Stimulated activated CD8-positive, alpha-beta memory T cell treated with anti-CD3 and anti-CD28 coated beads, Interleukin-7, amount 100 ng/mL, for 1 hour (primary cell): Measurements from ENCODE around the gene C8B.

Experiments used
- DNase-seq, 2 donors: peaks; one replicate each; pipeline ENCODE4 v3.0.0-alpha.2; 2020; ENCODE audit warnings: low read depth in 2 of 2

The C8B gene

DNA sequence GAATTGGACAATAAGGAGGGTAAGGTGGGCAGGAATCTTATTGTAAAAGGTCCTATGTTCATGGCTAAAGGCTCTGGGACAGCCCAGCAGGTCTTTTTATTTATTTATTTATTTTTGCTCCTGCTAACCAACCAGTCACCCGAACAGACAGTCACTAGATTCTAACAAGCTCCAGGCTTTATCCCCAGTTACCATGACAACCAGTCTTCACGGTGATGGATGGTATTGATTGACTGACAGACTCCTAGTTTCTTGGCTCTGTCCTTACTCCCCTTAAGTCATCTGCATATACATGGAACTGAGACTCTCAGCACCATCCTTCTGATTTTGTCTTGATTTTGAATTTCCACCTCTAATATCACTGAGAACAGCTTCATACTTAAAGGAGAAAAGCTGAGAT lies 66.9 kb downstream of the C8B start:
- no peak for DNase-seq

DNA sequence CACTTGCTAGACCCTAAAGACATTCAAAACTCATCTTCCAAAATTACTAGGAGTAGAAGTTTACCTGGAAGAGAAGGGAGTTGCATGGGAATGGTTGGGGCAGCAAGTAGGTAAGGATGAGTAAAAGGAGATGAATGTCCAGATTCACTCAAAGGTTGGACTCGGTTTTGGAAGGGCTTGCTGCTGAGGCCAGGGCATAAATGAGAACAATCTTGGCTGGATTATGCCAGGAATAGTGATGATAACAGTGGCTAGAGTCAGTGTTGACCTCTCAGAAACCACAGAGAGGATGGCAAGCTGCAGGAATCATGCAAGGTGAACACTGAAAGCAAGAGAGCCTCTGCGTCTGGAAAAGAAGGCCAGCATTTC lies 67.8 kb downstream of the C8B start:
- DNase-seq = no peak

DNA sequence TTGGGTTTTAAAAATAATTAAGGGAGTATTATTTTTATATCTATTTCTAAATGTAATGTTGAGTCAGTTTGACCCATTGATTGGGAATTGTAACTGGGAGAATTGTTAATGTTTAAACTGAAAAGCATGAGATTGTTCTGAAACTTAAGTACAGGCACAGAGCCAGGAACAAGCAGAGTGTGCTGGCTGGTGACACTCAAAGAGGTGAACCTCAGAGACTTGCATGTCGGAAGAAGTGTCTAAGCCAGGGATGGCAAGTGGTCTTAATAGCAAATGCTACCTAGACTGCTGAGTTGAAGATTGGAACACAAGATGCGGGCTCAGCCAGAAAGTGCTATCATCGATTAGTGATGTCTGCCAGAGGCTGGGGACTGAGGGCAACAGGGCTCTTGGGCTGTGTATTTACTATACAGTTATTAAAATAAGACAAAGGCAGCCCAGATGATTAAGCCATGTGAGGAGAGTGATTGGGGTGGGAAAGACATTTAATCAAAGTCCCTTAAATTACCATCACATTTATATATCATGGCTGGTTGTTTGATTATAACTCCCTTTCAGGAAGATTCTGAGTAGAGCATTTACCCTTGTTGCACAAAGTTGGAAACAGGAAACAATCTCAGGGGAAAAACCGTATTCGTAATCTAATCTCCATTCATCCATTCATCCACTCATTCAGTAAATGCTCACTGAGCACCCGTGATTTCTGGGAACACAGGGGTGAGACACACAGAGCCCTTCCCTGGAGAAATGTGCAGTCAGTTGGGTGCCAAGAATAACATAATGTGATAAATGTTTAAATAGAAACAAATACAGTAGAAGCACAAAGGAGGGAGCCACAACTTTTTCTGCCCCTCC lies 68.4 kb downstream of the C8B start:
- no peak for DNase-seq

DNA sequence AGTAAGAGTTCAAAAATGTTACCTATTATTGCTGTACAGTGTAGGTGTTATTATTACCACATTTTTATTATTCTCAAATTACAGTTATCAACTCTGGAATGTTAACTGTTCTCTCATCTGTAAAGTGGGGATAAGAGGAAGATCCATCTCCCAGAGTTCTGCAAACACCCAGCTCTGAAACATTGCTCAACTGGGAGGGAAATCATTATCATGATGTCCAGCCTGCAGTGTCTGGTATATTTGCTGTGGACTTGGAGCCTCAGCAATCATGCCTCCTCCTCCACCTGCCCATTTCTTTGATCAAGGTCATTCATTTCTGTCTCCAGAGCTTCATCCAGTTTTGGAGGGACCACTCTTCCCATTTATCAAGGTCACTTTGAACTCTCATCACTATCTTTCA lies 71.8 kb downstream of the C8B start:
- DNase-seq = no peak

DNA sequence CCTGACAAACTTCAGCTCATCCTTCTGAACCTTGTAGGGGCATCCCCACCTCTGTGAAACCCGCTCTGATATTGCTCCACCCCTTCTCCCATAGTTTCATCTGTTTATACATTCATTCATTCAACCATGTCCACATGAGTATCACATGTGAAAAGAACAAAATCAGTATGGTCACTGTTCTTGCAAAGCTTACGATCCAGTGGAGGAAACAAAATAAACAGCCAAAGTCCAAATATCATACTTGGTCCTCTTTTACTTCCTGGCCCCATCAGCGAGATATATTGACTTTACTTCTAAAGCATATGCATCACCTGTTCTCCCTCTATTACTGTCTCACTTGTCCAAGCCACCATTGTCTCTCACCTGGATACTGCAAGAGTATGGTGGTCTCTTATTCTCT lies 75.6 kb downstream of the C8B start:
- no peak for DNase-seq

DNA sequence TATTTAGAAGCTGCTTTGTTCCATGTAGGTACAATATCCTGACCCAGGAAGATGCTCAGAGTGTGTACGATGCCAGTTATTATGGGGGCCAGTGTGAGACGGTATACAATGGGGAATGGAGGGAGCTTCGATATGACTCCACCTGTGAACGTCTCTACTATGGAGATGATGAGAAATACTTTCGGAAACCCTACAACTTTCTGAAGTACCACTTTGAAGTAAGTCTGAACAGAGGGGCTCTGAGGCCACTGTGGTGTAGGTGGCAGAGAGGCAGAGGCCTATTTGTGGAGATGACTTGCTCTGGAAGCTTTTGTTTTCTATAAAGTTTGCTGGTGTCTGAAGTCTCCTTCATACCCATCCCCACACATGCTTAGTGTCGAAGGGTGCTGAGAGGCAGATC lies 84.4 kb downstream of the C8B start:
- DNase-seq = no peak

DNA sequence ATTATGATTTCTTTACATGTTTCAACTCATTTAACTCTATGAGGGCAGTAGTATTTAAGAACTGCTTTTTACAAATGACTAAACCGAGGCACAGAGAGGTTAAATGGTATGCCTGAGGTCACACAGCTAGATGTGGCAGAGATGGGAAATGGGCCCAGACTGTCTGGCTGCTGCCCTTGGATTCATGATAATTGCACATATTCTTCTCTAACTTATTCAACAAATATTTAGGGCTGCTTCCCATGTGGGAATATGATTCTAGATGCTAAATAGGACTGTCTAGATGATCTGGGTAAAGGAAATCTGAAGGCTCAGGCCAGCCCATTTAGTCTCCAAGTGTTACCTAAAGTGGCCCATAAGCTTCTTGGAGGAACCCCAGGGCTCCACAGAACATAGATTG lies 85.0 kb downstream of the C8B start:
- no peak for DNase-seq
